ENCODE results near the gene A4GALT.
"Not testable (repeated sequence)": the region's sequence is repeated elsewhere in the genome, so short reads cannot be mapped to it uniquely, and the experiment has no call there.

- not testable (repeated sequence) for TF ChIP-seq CTCF (IDR thresholded peaks at IDR 0.05; ENCODE audit: low read length); EZH2 (IDR thresholded peaks at IDR 0.05; ENCODE audit: borderline replicate concordance, low read length)
Observed at GRCh38 chr22:42733394-42733793, 12.7 kb upstream of the A4GALT start.
